Pancreas (tissue), 10 donors: Measurements from ENCODE around the gene OSBPL2. TPM values are rescaled to one million over a fixed set of nuclear protein-coding genes. Genes with fewer than 3 reads are reported as not detected.

ENCODE experiments used
- ATAC-seq, 4 donors: fragments of 200-7000 bp; cut with Tn5 transposase; one replicate each; pipeline versions ENCODE4 v1.8.0 to v1.9.1; 2020; ENCODE audit warnings: mild to moderate bottlenecking in 4 of 4, moderate library complexity in 4 of 4
- DNase-seq, 6 donors: peaks; one replicate each; pipeline ENCODE4 v3.0.0-alpha.2; 2020
- FAIRE-seq: peaks from 2 replicates; lab custom pipeline; 2012; peaks lifted over from hg19 to GRCh38; lab: Jason Lieb, UNC
- H3K27ac ChIP-seq, 4 donors: fragments of 200-600 bp; sonication (generic); 1 replicate in 3 of 4; 2 replicates in 1 of 4; pipeline versions ENCODE4 v1.5.0 to v1.8.0; 2020
- H3K27me3 ChIP-seq, 4 donors: fragments of 200-600 bp; one replicate each; pipeline ENCODE4 v1.8.0; 2021
- H3K36me3 ChIP-seq, 3 donors: fragments of 200-600 bp; sonication (generic) in 1 of 3; one replicate each; pipeline versions ENCODE4 v1.5.0 to v1.8.0; 2020 to 2021
- H3K4me1 ChIP-seq, 3 donors: fragments of 200-600 bp; one replicate each; pipeline ENCODE4 v1.8.0; 2021
- H3K4me3 ChIP-seq, 4 donors: fragments of 200-600 bp; sonication (generic) in 2 of 4; one replicate each; pipeline versions ENCODE4 v1.5.0 to v1.8.0; 2020 to 2021
- H3K9me3 ChIP-seq, 4 donors: fragments of 200-600 bp; one replicate each; pipeline ENCODE4 v1.8.0; 2021
- CTCF ChIP-seq, 4 donors: fragments of 200-600 bp; sonication (generic) in 3 of 4; IDR thresholded peaks; one replicate each; pipeline versions ENCODE4 v1.5.0 to v1.8.0; 2021; ENCODE audit warnings: antibody characterized with exemption in 4 of 4
- WGBS, 2 donors: extraction: QIAGEN DNeasy Blood & Tissue Kit; methylation state at CpG; one replicate each; pipeline ENCODE4 v1.1.7; 2013; 5-methylcytosine and 5-hydroxymethylcytosine counted together
- intact Hi-C, 3 donors: fragments of 100-400 bp; cut with DNase I; formaldehyde crosslinking; loops; one replicate each; pipeline versions ENCODE4 v1.11.1 to v1.14.2; 2022
- polyA plus RNA-seq, 2 donors: library from polyadenylated mRNA; stranded (reverse); fragments of 200-250 nt; gene quantifications; one replicate each; pipeline ENCODE4 v1.2.3, GENCODE V29; 2013
- total RNA-seq, 6 donors: library from RNA; stranded (reverse); fragmentation: NEBNext Ultra II Directional in 4 of 6; extraction: Animal tissue kit (Norgen Biotek cat#: 25700) in 4 of 6; gene quantifications; one replicate each; pipeline versions ENCODE4 v1.2.1 to v1.2.4, GENCODE V29; 2021 to 2023
- donor health status: healthy with polysubstance abuse.
- donor health status: DM: no; HTN: no; CAD: no; lungs with moderate emphysema.
- donor health status: DM: no; HTN: no; CAD: no.
- donor health status: control.
- donor health status: control.
- donor health status: Bipolar disorder and iron deficiency.
- donor health status: DM: yes; HTN: yes; CAD: no.
- donor health status: DM: no; HTN: no; CAD: no.
- donor health status: DM: no; HTN: no; CAD: no.
- donor health status: DM: yes; HTN: yes; CAD: no.

OSBPL2 gene
- total and polyA plus RNA-seq, 8 donors, result 33.3 to 56.8 (median 47.0) TPM

- intact Hi-C loops, result no loop called here
- Histone ChIP-seq H3K4me3 (no peak overlapping the region), H3K9me3 (no peaks in the 10 kb centered on the region), H3K27ac (no peak overlapping the region), H3K27me3 (no peaks in the 10 kb centered on the region), H3K4me1 (no peaks in the 10 kb centered on the region), H3K36me3 (peaks cover 0 to 31% (median 7%) of the 10 kb centered on the region in 3 donors)
- no peak for TF ChIP-seq CTCF (IDR thresholded peaks at IDR 0.05)
- 90 to 93% methylated on average over 34 of the region's 34 CpGs for WGBS, 2 donors
- DNase-seq, result peak in 2 of 6 donors; percentile 24 to 62
- FAIRE-seq, result no peak
- ATAC-seq, result no peak
These were observed 99.4 kb downstream of the OSBPL2 start for GRCh38 chr20:62337558-62338293.

- DNase-seq (peak in 1 of 6 donors; percentile 62), FAIRE-seq (no peak), ATAC-seq (peak in 1 of 4 donors; percentile 10)
- no peaks in the 10 kb centered on the region for H3K4me1 ChIP-seq
- TF ChIP-seq CTCF (IDR thresholded peaks at IDR 0.05), result no peak
- no peak overlapping the region for H3K4me3 ChIP-seq
- intact Hi-C loops, result no loop called here
- WGBS, 2 donors, result 94 to 95% methylated on average over 16 of the region's 16 CpGs
- no peaks in the 10 kb centered on the region for H3K27me3 ChIP-seq
- H3K27ac ChIP-seq, result no peak overlapping the region
- H3K9me3 ChIP-seq, result no peaks in the 10 kb centered on the region
- peaks cover 0 to 26% (median 7%) of the 10 kb centered on the region in 3 donors for H3K36me3 ChIP-seq
These were observed 99.9 kb downstream of the OSBPL2 start for GRCh38 chr20:62338294-62338620.

GRCh38 chr20:62339647-62340062 is 101.3 kb downstream of the OSBPL2 start:
- peak in 1 of 6 donors; percentile 8 for DNase-seq
- WGBS, 2 donors, result 77 to 85% methylated on average over 14 of the region's 14 CpGs
- intact Hi-C loops, result no loop called here
- TF ChIP-seq CTCF (IDR thresholded peaks at IDR 0.05), result no peak
- Histone ChIP-seq H3K4me3 (no peak overlapping the region), H3K36me3 (peaks cover 0 to 17% (median 7%) of the 10 kb centered on the region in 3 donors), H3K4me1 (no peaks in the 10 kb centered on the region), H3K27me3 (no peaks in the 10 kb centered on the region), H3K9me3 (no peaks in the 10 kb centered on the region), H3K27ac (no peak overlapping the region)
- ATAC-seq, result no peak
- no peak for FAIRE-seq

- no peak for ATAC-seq
- WGBS, 2 donors, result 81 to 82% methylated on average over 10 of the region's 10 CpGs
- intact Hi-C loops, result no loop called here
- TF ChIP-seq CTCF (IDR thresholded peaks at IDR 0.05), result no peak
- FAIRE-seq, result no peak
- Histone ChIP-seq H3K9me3 (no peaks in the 10 kb centered on the region), H3K36me3 (peaks cover 0 to 5% (median 3%) of the 10 kb centered on the region in 3 donors), H3K4me3 (no peak overlapping the region), H3K4me1 (no peaks in the 10 kb centered on the region), H3K27ac (no peak overlapping the region), H3K27me3 (no peaks in the 10 kb centered on the region)
- DNase-seq, result peak in 1 of 6 donors; percentile 1
These were observed 104.6 kb downstream of the OSBPL2 start for GRCh38 chr20:62342910-62343309.

GRCh38 chr20:62344092-62344491 is 105.8 kb downstream of the OSBPL2 start:
- TF ChIP-seq CTCF (IDR thresholded peaks at IDR 0.05), result no peak
- WGBS, 2 donors, result 94 to 96% methylated on average over 5 of the region's 5 CpGs
- H3K27me3 ChIP-seq, result no peaks in the 10 kb centered on the region
- no peak overlapping the region for H3K4me3 ChIP-seq
- H3K27ac ChIP-seq, result no peak overlapping the region
- H3K9me3 ChIP-seq, result no peaks in the 10 kb centered on the region
- no peaks in the 10 kb centered on the region for H3K4me1 ChIP-seq
- no peak for DNase-seq
- FAIRE-seq, result no peak
- no peak for ATAC-seq
- intact Hi-C loops, result no loop called here
- no peaks in the 10 kb centered on the region for H3K36me3 ChIP-seq
